AG09319 (cell line): ENCODE measurements around the gene NLRC3.

Experiments
- DNase-seq: peaks from one replicate; pipeline ENCODE4 v3.0.0-alpha.2; 2010; ENCODE audit warnings: low read depth; ENCODE audit errors: extremely low read depth
- CTCF ChIP-seq: IDR thresholded peaks from 2 replicates; pipeline ENCODE4 v1.5.1; 2011; ENCODE audit warnings: low read depth, mild to moderate bottlenecking, inconsistent platforms, low read length, moderate library complexity

The NLRC3 gene

GRCh38 chr16:3570420-3571062, 6.7 kb downstream of the NLRC3 start:
- TF ChIP-seq CTCF, result no peak
- DNase-seq, result no peak

DNA sequence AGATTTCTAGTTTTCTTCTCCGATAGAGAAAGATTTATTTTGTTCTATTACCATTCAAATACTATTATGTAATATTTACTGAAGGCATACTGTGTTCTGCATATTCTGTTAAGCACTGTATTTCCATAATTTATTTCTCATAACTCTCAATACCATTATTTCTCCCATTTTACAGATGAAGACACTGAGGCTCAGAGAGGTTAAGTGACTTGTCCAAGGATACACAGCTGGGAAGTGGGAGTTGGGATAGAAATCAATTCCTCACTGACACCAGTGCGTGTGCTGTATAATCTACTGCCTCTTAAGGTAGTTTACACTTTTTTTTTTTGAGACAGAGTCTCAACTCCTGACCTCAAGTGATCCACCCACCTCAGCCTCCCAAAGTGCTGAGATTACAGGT, 7.4 kb downstream of the NLRC3 start:
- DNase-seq, result no peak
- no peak for TF ChIP-seq CTCF

DNA sequence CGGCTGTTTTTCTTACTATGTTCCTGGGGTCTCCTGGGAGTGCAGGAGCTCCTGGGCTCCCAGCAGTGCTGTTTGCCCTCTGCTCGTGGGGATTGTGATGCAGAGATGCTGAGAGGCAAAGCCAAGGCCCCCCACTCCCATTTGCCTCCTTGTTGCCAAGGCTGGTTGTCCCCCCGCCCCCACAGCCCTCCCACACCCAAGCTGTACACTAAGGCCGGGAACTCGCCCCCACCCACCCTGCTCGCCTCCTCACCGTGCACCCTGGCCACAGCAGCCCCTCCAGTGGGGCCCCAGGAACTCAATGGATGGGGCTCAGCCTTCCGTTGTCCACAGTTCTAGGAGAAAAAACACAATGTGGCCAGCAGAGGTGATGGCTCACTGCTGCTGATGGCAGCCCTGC, 10.2 kb downstream of the NLRC3 start:
- no peak for DNase-seq
- TF ChIP-seq CTCF, result no peak

- no peak for DNase-seq
- TF ChIP-seq CTCF, result no peak
These were observed 12.4 kb downstream of the NLRC3 start for GRCh38 chr16:3564889-3565141.

GRCh38 chr16:3564130-3564888, 12.9 kb downstream of the NLRC3 start:
- no peak for DNase-seq
- no peak for TF ChIP-seq CTCF

DNA sequence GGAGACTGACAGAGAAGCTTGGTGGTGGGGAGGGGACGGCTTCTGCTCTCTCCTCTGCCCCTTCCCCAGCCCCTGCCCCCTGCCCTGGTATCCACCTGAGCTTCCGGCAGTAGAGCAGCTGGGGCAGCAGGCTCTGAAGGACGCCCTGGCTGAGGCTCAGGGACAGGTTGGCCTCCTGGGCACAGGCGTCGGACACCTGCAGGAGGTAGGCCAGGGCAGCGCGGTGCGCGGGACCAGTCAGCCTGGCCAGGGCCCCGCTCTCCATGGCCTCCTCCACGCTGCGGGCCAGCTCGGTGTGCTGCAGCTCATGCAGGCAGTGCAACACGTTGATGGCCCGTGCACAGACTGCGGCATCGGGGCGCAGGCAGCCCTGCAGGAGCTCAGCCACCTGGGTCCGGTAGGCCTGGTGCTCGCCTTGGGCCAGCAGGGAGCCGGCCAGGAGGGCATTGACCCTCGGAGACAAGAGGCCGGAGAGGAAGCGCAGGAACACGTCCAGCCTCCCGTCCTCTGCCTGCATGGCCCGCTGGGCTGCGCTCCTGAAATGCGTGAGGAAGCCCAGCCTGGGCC, 14.2 kb downstream of the NLRC3 start:
- TF ChIP-seq CTCF, result no peak
- no peak for DNase-seq

DNA sequence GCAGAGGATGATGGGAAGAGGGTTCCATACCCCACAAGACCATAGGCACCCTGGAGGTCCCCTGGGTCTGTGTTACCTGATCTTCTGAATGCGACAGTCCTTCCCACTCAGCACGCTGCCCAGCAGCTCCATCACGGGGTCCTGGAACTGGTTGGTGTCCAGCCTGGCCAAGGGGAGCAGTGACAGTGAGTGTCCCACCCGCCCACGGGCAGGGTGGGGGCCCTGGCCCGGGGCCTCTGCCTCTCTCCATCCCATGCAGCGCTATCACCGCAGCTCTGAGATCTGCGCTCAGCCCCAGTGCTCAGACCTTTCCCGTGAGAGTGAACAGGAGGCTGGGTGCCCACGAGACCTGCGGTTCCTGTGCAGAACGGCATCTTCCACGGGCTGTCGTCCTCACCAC, 15.6 kb downstream of the NLRC3 start:
- no peak for TF ChIP-seq CTCF
- DNase-seq, result no peak
